K562 (cell line): Measurements from ENCODE around the gene H2BK1. TPM values are rescaled to one million over a fixed set of nuclear protein-coding genes. Genes with fewer than 3 reads are reported as not detected.

Experiments
- CHCHD3 ChIP-seq: fragments of 250-450 bp; sonication (Bioruptor Pico); IDR thresholded peaks from 2 replicates; pipeline ENCODE4 v2.1.2; 2022; ENCODE audit warnings: mild to moderate bottlenecking
- ESRRA ChIP-seq: fragments of 450-650 bp; IDR thresholded peaks from 2 replicates; pipeline ENCODE4 v1.6.1; 2014; ENCODE audit warnings: low read depth, mild to moderate bottlenecking, moderate library complexity, borderline replicate concordance
- FOXA3 ChIP-seq, 2 experiments: fragments of 450-650 bp in 1 of 2; sonication (generic) in 1 of 2; formaldehyde crosslinking; IDR thresholded peaks in 1 of 2; conservative IDR thresholded peaks in 1 of 2; 2 replicates each; pipeline versions ENCODE4 v1.4.0 to v1.8.0; 2020 to 2022; ENCODE audit warnings: mild to moderate bottlenecking in 2 of 2, missing genetic modification reagents in 1 of 2
- GATAD2B ChIP-seq: fragments of 450-650 bp; IDR thresholded peaks from 2 replicates; pipeline ENCODE4 v1.6.1; 2017; ENCODE audit warnings: mild to moderate bottlenecking, borderline replicate concordance
- HDAC3 ChIP-seq: fragments of 450-650 bp; IDR thresholded peaks from 2 replicates; pipeline ENCODE4 v1.6.1; 2018; ENCODE audit warnings: borderline replicate concordance, mild to moderate bottlenecking, moderate library complexity; ENCODE audit not compliant: partially characterized antibody
- KLF1 ChIP-seq: fragments of 450-650 bp; IDR thresholded peaks from 2 replicates; pipeline ENCODE4 v1.6.1; 2016; ENCODE audit warnings: missing genetic modification characterization, missing compliant biosample characterization
- MIER1 ChIP-seq: fragments of 450-650 bp; IDR thresholded peaks from 2 replicates; pipeline ENCODE4 v1.6.1; 2016; ENCODE audit warnings: antibody characterized with exemption, mild to moderate bottlenecking, low read depth
- MTA3 ChIP-seq: fragments of 450-650 bp; formaldehyde crosslinking; IDR thresholded peaks from 2 replicates; pipeline ENCODE4 v1.6.1; 2017; ENCODE audit warnings: mild to moderate bottlenecking, borderline replicate concordance
- NUFIP1 ChIP-seq: fragments of 450-650 bp; IDR thresholded peaks from 2 replicates; pipeline ENCODE4 v1.6.1; 2018; ENCODE audit not compliant: partially characterized antibody
- PCBP2 ChIP-seq: fragments of 200-400 bp; formaldehyde crosslinking; IDR thresholded peaks from 2 replicates; pipeline ENCODE4 v1.6.1; 2018; ENCODE audit warnings: low read length, low read depth, mild to moderate bottlenecking, moderate library complexity; ENCODE audit not compliant: poor library complexity, severe bottlenecking
- RAD21 ChIP-seq, 2 experiments: fragments of 250-450 bp in 1 of 2; fragments of 450-650 bp in 1 of 2; sonication (Bioruptor Pico) in 1 of 2; formaldehyde crosslinking in 1 of 2; IDR thresholded peaks in 1 of 2; conservative IDR thresholded peaks in 1 of 2; 2 replicates each; pipeline versions ENCODE4 v1.4.0 to v1.8.0; 2020 to 2022; ENCODE audit warnings: mild to moderate bottlenecking in 2 of 2, moderate library complexity in 1 of 2
- RAD51 ChIP-seq: fragments of 450-650 bp; IDR thresholded peaks from 2 replicates; pipeline ENCODE4 v1.7.1; 2016; ENCODE audit warnings: low read depth, mild to moderate bottlenecking, borderline replicate concordance
- ZBTB7A ChIP-seq: IDR thresholded peaks from 2 replicates; pipeline ENCODE4 v1.6.1; 2011; ENCODE audit warnings: low read depth, mild to moderate bottlenecking, low read length, moderate library complexity, borderline replicate concordance; ENCODE audit not compliant: control insufficient read depth
- ZNF384 ChIP-seq: IDR thresholded peaks from 2 replicates; pipeline ENCODE4 v1.6.1; 2012; ENCODE audit warnings: low read depth, low read length, improper control_type of control experiment
- ZNF561 ChIP-seq: fragments of 450-650 bp; formaldehyde crosslinking; conservative IDR thresholded peaks from 2 replicates; pipeline ENCODE4 v1.4.0; 2020; ENCODE audit warnings: mild to moderate bottlenecking, moderate library complexity
- polyA plus RNA-seq, 8 experiments: library from polyadenylated mRNA; depleted of rRNA in 4 of 8; stranded (reverse) in 5 of 8; unstranded in 3 of 8; fragments of >200 nt; fragmentation: Nextera tagmentation in 2 of 8; fragmentation: Illumina TruSeq in 1 of 8; extraction: Ambion mirVana in 2 of 8; extraction: Trizol in 1 of 8; gene quantifications; 2 replicates each; pipeline versions ENCODE4 v1.2.1 to v1.2.3, GENCODE V29; 2011 to 2014; ENCODE audit warnings: inconsistent platforms in 1 of 8, missing spikeins in 1 of 8
- total RNA-seq, 7 experiments: library from RNA; depleted of rRNA in 6 of 7; stranded (reverse); fragments of >200 nt in 6 of 7; fragmentation: Illumina TruSeq in 2 of 7; extraction: Trizol in 2 of 7; gene quantifications; 2 replicates each; pipeline versions ENCODE4 v1.2.1 to v1.2.3, GENCODE V29; 2011 to 2021; ENCODE audit warnings: low replicate concordance in 1 of 7
- TF ChIP-seq, protein P1 (sequence below): fragments of 450-650 bp; formaldehyde crosslinking; IDR thresholded peaks from 2 replicates; pipeline ENCODE4 v1.4.0; 2020; ENCODE audit warnings: mild to moderate bottlenecking, moderate library complexity
- TF ChIP-seq, protein P2 (sequence below), 2 experiments: IDR thresholded peaks; 2 replicates each; pipeline ENCODE4 v1.6.1; 2011; ENCODE audit warnings: borderline replicate concordance in 1 of 2, control low read depth in 1 of 2, low read depth in 1 of 2, low read length in 1 of 2, mild to moderate bottlenecking in 1 of 2, mixed read lengths in 1 of 2, moderate library complexity in 1 of 2; ENCODE audit not compliant: insufficient read depth in 1 of 2, insufficient read length in 1 of 2, poor library complexity in 1 of 2, severe bottlenecking in 1 of 2; ENCODE audit errors: extremely low read depth in 1 of 2
- TF ChIP-seq, protein P3 (sequence below): fragments of 450-650 bp; IDR thresholded peaks from 2 replicates; pipeline ENCODE4 v1.6.1; 2017; ENCODE audit warnings: antibody characterized with exemption
- TF ChIP-seq, protein P4 (sequence below): sonication (generic); formaldehyde crosslinking; IDR thresholded peaks from 2 replicates; pipeline ENCODE4 v1.8.1; 2023; ENCODE audit warnings: mild to moderate bottlenecking, missing genetic modification reagents

The H2BK1 gene
- total and polyA plus RNA-seq, 9 of the 15 experiments (the other 6 are each of a cell fraction or from before 2014, with no cell fraction given): not detected

DNA sequence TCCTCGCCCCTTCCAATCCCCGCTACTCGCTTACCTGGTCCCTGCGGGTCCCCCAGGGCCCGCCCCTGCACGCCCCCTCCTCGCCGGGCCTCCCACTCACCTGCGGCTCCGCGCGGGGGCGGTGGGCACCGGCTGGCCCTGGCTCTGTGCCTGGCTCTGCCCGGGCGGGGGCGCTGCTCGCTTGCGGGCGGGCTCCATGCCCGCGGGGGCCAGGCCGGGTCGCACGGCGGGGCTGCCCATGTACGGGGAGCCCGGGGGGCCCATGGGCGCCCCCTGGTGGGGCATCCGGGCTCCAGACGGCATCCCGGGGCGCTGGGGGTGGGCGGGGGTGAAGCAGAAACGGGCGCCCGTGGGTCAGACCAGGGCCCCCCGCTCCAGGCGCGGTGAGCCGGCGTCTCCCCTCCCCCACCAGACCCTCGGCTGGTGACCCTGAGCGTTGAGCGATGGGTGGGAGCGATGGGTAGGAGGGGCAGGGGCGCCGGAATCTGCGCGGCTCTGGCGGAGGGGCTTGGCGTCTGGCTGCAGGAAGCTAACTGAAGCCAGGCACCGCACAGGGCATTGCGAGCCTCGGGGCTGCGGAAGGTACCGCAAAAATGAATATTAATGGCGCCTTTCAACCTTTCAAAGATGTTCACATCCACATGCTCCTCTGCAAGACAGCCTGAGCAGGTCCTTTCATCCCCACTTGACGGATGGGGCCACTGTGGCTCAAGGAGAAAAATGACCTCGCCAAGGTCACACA, 35.2 kb upstream of the H2BK1 start (continued):
- TF ChIP-seq, protein P1, sequence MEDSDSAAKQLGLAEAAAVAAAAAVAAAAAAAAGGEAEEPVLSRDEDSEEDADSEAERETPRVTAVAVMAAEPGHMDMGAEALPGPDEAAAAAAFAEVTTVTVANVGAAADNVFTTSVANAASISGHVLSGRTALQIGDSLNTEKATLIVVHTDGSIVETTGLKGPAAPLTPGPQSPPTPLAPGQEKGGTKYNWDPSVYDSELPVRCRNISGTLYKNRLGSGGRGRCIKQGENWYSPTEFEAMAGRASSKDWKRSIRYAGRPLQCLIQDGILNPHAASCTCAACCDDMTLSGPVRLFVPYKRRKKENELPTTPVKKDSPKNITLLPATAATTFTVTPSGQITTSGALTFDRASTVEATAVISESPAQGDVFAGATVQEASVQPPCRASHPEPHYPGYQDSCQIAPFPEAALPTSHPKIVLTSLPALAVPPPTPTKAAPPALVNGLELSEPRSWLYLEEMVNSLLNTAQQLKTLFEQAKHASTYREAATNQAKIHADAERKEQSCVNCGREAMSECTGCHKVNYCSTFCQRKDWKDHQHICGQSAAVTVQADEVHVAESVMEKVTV (CRISPR knock-in tag): no peak
- TF ChIP-seq CHCHD3 (CRISPR knock-in tag) (no peak), ZBTB7A (peak; percentile 93), ESRRA (peak; percentile 94), ZNF561 (CRISPR knock-in tag) (no peak), GATAD2B (peak; percentile 88), MTA3 (no peak), NUFIP1 (no peak), RAD51 (no peak), PCBP2 (peak; percentile 24), KLF1 (tag) (0 out of 2 replicates have a peak, but pooled peaks have one; percentile 31), FOXA3 (CRISPR knock-in tag; conservative IDR thresholded peaks at IDR 0.05 in 1 of 2, IDR thresholded peaks at IDR 0.05 in 1 of 2) (no peak), ZNF384 (no peak), HDAC3 (no peak), MIER1 (no peak), RAD21 (CRISPR knock-in tag; conservative IDR thresholded peaks at IDR 0.05 in 1 of 2, IDR thresholded peaks at IDR 0.05 in 1 of 2) (peak in 1 of 2 experiments; percentile 32; a peak in 1 of 4 replicates)
- TF ChIP-seq, protein P2, sequence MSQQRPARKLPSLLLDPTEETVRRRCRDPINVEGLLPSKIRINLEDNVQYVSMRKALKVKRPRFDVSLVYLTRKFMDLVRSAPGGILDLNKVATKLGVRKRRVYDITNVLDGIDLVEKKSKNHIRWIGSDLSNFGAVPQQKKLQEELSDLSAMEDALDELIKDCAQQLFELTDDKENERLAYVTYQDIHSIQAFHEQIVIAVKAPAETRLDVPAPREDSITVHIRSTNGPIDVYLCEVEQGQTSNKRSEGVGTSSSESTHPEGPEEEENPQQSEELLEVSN (IDR thresholded peaks at IDR 0.05; ENCODE audit: borderline replicate concordance in 1 of 2, extremely low read depth in 1 of 2, insufficient read depth in 1 of 2, insufficient read length in 1 of 2, low read depth in 1 of 2, low read length in 1 of 2, poor library complexity in 1 of 2, severe bottlenecking in 1 of 2): peak in 1 of 2 experiments; percentile 19
- TF ChIP-seq, protein P3, sequence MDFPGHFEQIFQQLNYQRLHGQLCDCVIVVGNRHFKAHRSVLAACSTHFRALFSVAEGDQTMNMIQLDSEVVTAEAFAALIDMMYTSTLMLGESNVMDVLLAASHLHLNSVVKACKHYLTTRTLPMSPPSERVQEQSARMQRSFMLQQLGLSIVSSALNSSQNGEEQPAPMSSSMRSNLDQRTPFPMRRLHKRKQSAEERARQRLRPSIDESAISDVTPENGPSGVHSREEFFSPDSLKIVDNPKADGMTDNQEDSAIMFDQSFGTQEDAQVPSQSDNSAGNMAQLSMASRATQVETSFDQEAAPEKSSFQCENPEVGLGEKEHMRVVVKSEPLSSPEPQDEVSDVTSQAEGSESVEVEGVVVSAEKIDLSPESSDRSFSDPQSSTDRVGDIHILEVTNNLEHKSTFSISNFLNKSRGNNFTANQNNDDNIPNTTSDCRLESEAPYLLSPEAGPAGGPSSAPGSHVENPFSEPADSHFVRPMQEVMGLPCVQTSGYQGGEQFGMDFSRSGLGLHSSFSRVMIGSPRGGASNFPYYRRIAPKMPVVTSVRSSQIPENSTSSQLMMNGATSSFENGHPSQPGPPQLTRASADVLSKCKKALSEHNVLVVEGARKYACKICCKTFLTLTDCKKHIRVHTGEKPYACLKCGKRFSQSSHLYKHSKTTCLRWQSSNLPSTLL: no peak
- TF ChIP-seq, protein P4, sequence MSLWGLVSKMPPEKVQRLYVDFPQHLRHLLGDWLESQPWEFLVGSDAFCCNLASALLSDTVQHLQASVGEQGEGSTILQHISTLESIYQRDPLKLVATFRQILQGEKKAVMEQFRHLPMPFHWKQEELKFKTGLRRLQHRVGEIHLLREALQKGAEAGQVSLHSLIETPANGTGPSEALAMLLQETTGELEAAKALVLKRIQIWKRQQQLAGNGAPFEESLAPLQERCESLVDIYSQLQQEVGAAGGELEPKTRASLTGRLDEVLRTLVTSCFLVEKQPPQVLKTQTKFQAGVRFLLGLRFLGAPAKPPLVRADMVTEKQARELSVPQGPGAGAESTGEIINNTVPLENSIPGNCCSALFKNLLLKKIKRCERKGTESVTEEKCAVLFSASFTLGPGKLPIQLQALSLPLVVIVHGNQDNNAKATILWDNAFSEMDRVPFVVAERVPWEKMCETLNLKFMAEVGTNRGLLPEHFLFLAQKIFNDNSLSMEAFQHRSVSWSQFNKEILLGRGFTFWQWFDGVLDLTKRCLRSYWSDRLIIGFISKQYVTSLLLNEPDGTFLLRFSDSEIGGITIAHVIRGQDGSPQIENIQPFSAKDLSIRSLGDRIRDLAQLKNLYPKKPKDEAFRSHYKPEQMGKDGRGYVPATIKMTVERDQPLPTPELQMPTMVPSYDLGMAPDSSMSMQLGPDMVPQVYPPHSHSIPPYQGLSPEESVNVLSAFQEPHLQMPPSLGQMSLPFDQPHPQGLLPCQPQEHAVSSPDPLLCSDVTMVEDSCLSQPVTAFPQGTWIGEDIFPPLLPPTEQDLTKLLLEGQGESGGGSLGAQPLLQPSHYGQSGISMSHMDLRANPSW (CRISPR knock-in tag): no peak
